B cell (primary cell): ENCODE data around the gene RNF112.

Source experiments
- CTCF ChIP-seq: fragments of 200-600 bp; IDR thresholded peaks from one replicate; pipeline ENCODE4 v1.8.0; 2022; ENCODE audit warnings: antibody characterized with exemption, mild to moderate bottlenecking
- EZH2 ChIP-seq: IDR thresholded peaks from 2 replicates; pipeline ENCODE4 v1.6.1; 2012; ENCODE audit warnings: borderline replicate concordance, low read depth, mild to moderate bottlenecking, moderate library complexity, low read length; ENCODE audit not compliant: insufficient read depth, poor library complexity, severe bottlenecking

- TF ChIP-seq CTCF (no peak), EZH2 (no peak)
Observed at GRCh38 chr17:19361944-19362276, 49.1 kb upstream of the RNF112 start.
